ACHN (cell line): ENCODE data around the gene NAT8.
"Not testable (repeated sequence)": the region's sequence is repeated elsewhere in the genome, so short reads cannot be mapped to it uniquely, and the experiment has no call there.

ENCODE experiments used
- DNase-seq: peaks from one replicate; pipeline ENCODE4 v3.0.0-alpha.2; 2015
- in situ Hi-C: cut with HindIII; loops from 2 replicates; pipeline ENCODE4 v1.10.0; 2017; ENCODE audit warnings: low sequenced_read_pairs, low pct_ligation_motif_present, low pct_unique_long_range_greater_than_20kb

NAT8 gene

GRCh38 chr2:73640946-73641766 is 1.1 kb downstream of the NAT8 start:
- in situ Hi-C loops, result no loop called here

GRCh38 chr2:73640511-73640911 is 1.7 kb downstream of the NAT8 start:
- DNase-seq, result no peak
- in situ Hi-C loops, result no loop called here

More at GRCh38 chr2:73640946-73641766, 1.1 kb downstream of the NAT8 start:
- DNase-seq, result no peak

- DNase-seq, result no peak
- in situ Hi-C loops, result no loop called here
Measured at GRCh38 chr2:73638429-73638828, 3.8 kb downstream of the NAT8 start.

- DNase-seq, in situ Hi-C loops: not testable (repeated sequence)
Measured at GRCh38 chr2:73636977-73637376, 5.2 kb downstream of the NAT8 start.

GRCh38 chr2:73630662-73631266 is 11.5 kb downstream of the NAT8 start:
- DNase-seq, in situ Hi-C loops: not testable (repeated sequence)

GRCh38 chr2:73628493-73628892 is 13.7 kb downstream of the NAT8 start:
- in situ Hi-C loops, DNase-seq: not testable (repeated sequence)

- in situ Hi-C loops, result not testable (repeated sequence)
Measured at GRCh38 chr2:73626237-73626636, 16.0 kb downstream of the NAT8 start.

GRCh38 chr2:73624625-73625024 is 17.6 kb downstream of the NAT8 start:
- in situ Hi-C loops, DNase-seq: not testable (repeated sequence)

More at GRCh38 chr2:73626237-73626636, 16.0 kb downstream of the NAT8 start:
- DNase-seq, result not testable (repeated sequence)

- DNase-seq, in situ Hi-C loops: not testable (repeated sequence)
Measured at GRCh38 chr2:73624036-73624435, 18.2 kb downstream of the NAT8 start.

- peak; percentile 27 for DNase-seq
- in situ Hi-C loops, result not testable (repeated sequence)
Measured at GRCh38 chr2:73619925-73620324, 22.3 kb downstream of the NAT8 start.

- in situ Hi-C loops, result no loop called here
- DNase-seq, result no peak
Measured at GRCh38 chr2:73614997-73615396, 27.2 kb downstream of the NAT8 start.

- in situ Hi-C loops, result no loop called here
- no peak for DNase-seq
Measured at GRCh38 chr2:73614105-73614504, 28.1 kb downstream of the NAT8 start.

GRCh38 chr2:73611867-73612266 is 30.4 kb downstream of the NAT8 start:
- in situ Hi-C loops, result no loop called here
- no peak for DNase-seq

- in situ Hi-C loops, result no loop called here
Measured at GRCh38 chr2:73611193-73611592, 31.0 kb downstream of the NAT8 start.

GRCh38 chr2:73610111-73610510 is 32.1 kb downstream of the NAT8 start:
- DNase-seq, result no peak
- in situ Hi-C loops, result no loop called here

More at GRCh38 chr2:73611193-73611592, 31.0 kb downstream of the NAT8 start:
- no peak for DNase-seq

GRCh38 chr2:73604589-73604988 is 37.6 kb downstream of the NAT8 start:
- in situ Hi-C loops, DNase-seq: not testable (repeated sequence)

- not testable (repeated sequence) for DNase-seq
Measured at GRCh38 chr2:73603099-73603588, 39.1 kb downstream of the NAT8 start.

GRCh38 chr2:73601780-73602179 is 40.4 kb downstream of the NAT8 start:
- in situ Hi-C loops, result no loop called here
- DNase-seq, result no peak

More at GRCh38 chr2:73603099-73603588, 39.1 kb downstream of the NAT8 start:
- in situ Hi-C loops, result not testable (repeated sequence)

GRCh38 chr2:73594251-73594650 is 48.0 kb downstream of the NAT8 start:
- no peak for DNase-seq
- in situ Hi-C loops, result no loop called here
